Small intestine (tissue), 7 donors: ENCODE data around the gene QRFP. TPM values are rescaled to one million over a fixed set of nuclear protein-coding genes. Genes with fewer than 3 reads are reported as not detected.

Experiments
- DNase-seq, 2 donors: peaks; one replicate each; pipeline versions ENCODE4 v3.0.0 to v3.0.0-alpha.2; 2013
- FAIRE-seq: peaks from 2 replicates; lab custom pipeline; 2012; peaks lifted over from hg19 to GRCh38; lab: Jason Lieb, UNC
- H3K27ac ChIP-seq, 3 donors: one replicate each; pipeline ENCODE4 v1.5.1; 2013; ENCODE audit warnings: low read length in 2 of 3, mild to moderate bottlenecking in 2 of 3, control low read depth in 1 of 3, inconsistent platforms in 1 of 3, low read depth in 1 of 3, moderate library complexity in 1 of 3
- H3K27me3 ChIP-seq, 3 donors: one replicate each; pipeline ENCODE4 v1.6.1; 2013; ENCODE audit warnings: low read length in 3 of 3, inconsistent platforms in 1 of 3; ENCODE audit not compliant: control insufficient read depth in 3 of 3, insufficient read depth in 3 of 3
- H3K36me3 ChIP-seq, 3 donors: one replicate each; pipeline ENCODE4 v1.6.1; 2013; ENCODE audit warnings: low read length in 3 of 3, inconsistent platforms in 1 of 3, low read depth in 1 of 3, mild to moderate bottlenecking in 1 of 3, moderate library complexity in 1 of 3; ENCODE audit not compliant: control insufficient read depth in 3 of 3, insufficient read depth in 2 of 3
- H3K4me1 ChIP-seq, 3 donors: one replicate each; pipeline ENCODE4 v1.6.1; 2013; ENCODE audit warnings: low read length in 2 of 3, inconsistent platforms in 1 of 3, low read depth in 1 of 3, mild to moderate bottlenecking in 1 of 3, moderate library complexity in 1 of 3; ENCODE audit not compliant: control insufficient read depth in 3 of 3, insufficient read depth in 2 of 3
- H3K4me3 ChIP-seq, 3 donors: one replicate each; pipeline ENCODE4 v1.5.1; 2013; ENCODE audit warnings: low read length in 3 of 3, control low read depth in 1 of 3, inconsistent platforms in 1 of 3, low read depth in 1 of 3, mild to moderate bottlenecking in 1 of 3, moderate library complexity in 1 of 3
- H3K9me3 ChIP-seq, 2 donors: one replicate each; pipeline ENCODE4 v1.6.1; 2013; ENCODE audit warnings: low read depth in 1 of 2, low read length in 1 of 2; ENCODE audit not compliant: control insufficient read depth in 2 of 2, insufficient read depth in 1 of 2
- WGBS, 3 donors: extraction: QIAGEN DNeasy Blood & Tissue Kit; methylation state at CpG; one replicate each; pipeline ENCODE4 v1.1.7; 2013; 5-methylcytosine and 5-hydroxymethylcytosine counted together
- polyA plus RNA-seq, 4 donors: library from polyadenylated mRNA; stranded (reverse) in 3 of 4; unstranded in 1 of 4; fragments of 200-250 nt in 3 of 4; fragments of 120-200 nt in 1 of 4; gene quantifications; one replicate each; pipeline versions ENCODE4 v1.2.1 to v1.2.3, GENCODE V29; 2013
- donor health status: healthy with polysubstance abuse.
- donor health status: control.
- donor health status: control.
- donor health status: Bipolar disorder and iron deficiency.
- donor health status: healthy.

Gene QRFP
- polyA plus RNA-seq, 4 donors = 0.12 to 0.37 TPM; not detected in 2

GRCh38 chr9:130846487-130847305 lies 49.9 kb downstream of the QRFP start:
- WGBS, 3 donors = 50 to 70% (median 70%) methylated on average over 12 of the region's 12 CpGs
- Histone ChIP-seq H3K4me1 (peaks cover 0 to 3% (median 2%) of the 10 kb centered on the region in 3 donors), H3K36me3 (peaks cover 0 to 18% (median 0%) of the 10 kb centered on the region in 3 donors), H3K9me3 (no peaks in the 10 kb centered on the region), H3K27ac (peak overlapping the region in 2 of 3 donors; percentile 83 to 94), H3K4me3 (no peak overlapping the region), H3K27me3 (no peaks in the 10 kb centered on the region)
- no peak for DNase-seq
- FAIRE-seq = no peak

- no peak overlapping the region for H3K4me3 ChIP-seq
- peaks cover 0 to 18% (median 0%) of the 10 kb centered on the region in 3 donors for H3K36me3 ChIP-seq
- H3K27ac ChIP-seq = peak overlapping the region in 2 of 3 donors; percentile 83 to 94
- H3K27me3 ChIP-seq = no peaks in the 10 kb centered on the region
- FAIRE-seq (no peak), DNase-seq (peak in 1 of 2 donors; percentile 27)
- WGBS, 3 donors = 52 to 73% (median 70%) methylated on average over 7 of the region's 7 CpGs
- no peaks in the 10 kb centered on the region for H3K9me3 ChIP-seq
- peaks cover 0 to 3% (median 2%) of the 10 kb centered on the region in 3 donors for H3K4me1 ChIP-seq
Measured at GRCh38 chr9:130845901-130846481, 50.6 kb downstream of the QRFP start.

GRCh38 chr9:130845254-130845653 lies 51.4 kb downstream of the QRFP start:
- DNase-seq (no peak), FAIRE-seq (no peak)
- Histone ChIP-seq H3K4me1 (peaks cover 0 to 3% (median 2%) of the 10 kb centered on the region in 3 donors), H3K36me3 (peaks cover 0 to 18% (median 0%) of the 10 kb centered on the region in 3 donors), H3K27ac (peak overlapping the region in 2 of 3 donors; percentile 65 to 83), H3K27me3 (no peaks in the 10 kb centered on the region), H3K4me3 (no peak overlapping the region), H3K9me3 (no peaks in the 10 kb centered on the region)
- 62 to 74% (median 71%) methylated on average over 10 of the region's 10 CpGs for WGBS, 3 donors

GRCh38 chr9:130844044-130844451 lies 52.6 kb downstream of the QRFP start:
- Histone ChIP-seq H3K36me3 (peaks cover 0 to 18% (median 0%) of the 10 kb centered on the region in 3 donors), H3K4me1 (peaks cover 0 to 3% (median 2%) of the 10 kb centered on the region in 3 donors), H3K27me3 (no peaks in the 10 kb centered on the region), H3K27ac (peak overlapping the region in 1 of 3 donors; percentile 64), H3K9me3 (no peaks in the 10 kb centered on the region), H3K4me3 (no peak overlapping the region)
- DNase-seq (no peak), FAIRE-seq (no peak)
- 78 to 80% (median 79%) methylated on average over 4 of the region's 4 CpGs for WGBS, 3 donors

GRCh38 chr9:130843049-130843908 lies 53.3 kb downstream of the QRFP start:
- Histone ChIP-seq H3K4me1 (peaks cover 0 to 3% (median 2%) of the 10 kb centered on the region in 3 donors), H3K36me3 (peaks cover 0 to 15% (median 0%) of the 10 kb centered on the region in 3 donors), H3K27me3 (no peaks in the 10 kb centered on the region), H3K9me3 (no peaks in the 10 kb centered on the region), H3K4me3 (no peak overlapping the region), H3K27ac (no peak overlapping the region)
- no peak for FAIRE-seq
- no peak for DNase-seq
- WGBS, 3 donors = 75 to 80% (median 75%) methylated on average over 9 of the region's 9 CpGs

Other genes starting within 250 kb of the QRFP start
- gene PRDM12, start 232.2 kb downstream of the QRFP start, polyA plus RNA-seq = under 1 TPM in 3 of 4 donors, not detected in 1; 0.03 to 0.22 (median 0.09) TPM
- 10 to 100 TPM in 3 of 4 donors, 1 to 10 TPM in 1; 6.0 to 31.5 (median 14.9) TPM for gene EXOSC2, start 203.0 kb downstream of the QRFP start, polyA plus RNA-seq
- gene ABL1, start 61.6 kb downstream of the QRFP start, polyA plus RNA-seq = 10 to 100 TPM in 3 of 4 donors, 1 to 10 TPM in 1; 8.7 to 58.1 (median 28.1) TPM
- gene FIBCD1, start 42.4 kb upstream of the QRFP start, polyA plus RNA-seq = 1 to 10 TPM in 1 of 4 donors, under 1 TPM in 1, not detected in 2; 0.35 to 1.5 TPM
- gene LAMC3, start 112.4 kb upstream of the QRFP start, polyA plus RNA-seq = under 1 TPM in 2 of 4 donors, not detected in 2; 0.25 to 0.44 TPM
- gene AIF1L, start 199.7 kb upstream of the QRFP start, polyA plus RNA-seq = 1 to 10 TPM in 3 of 4 donors, under 1 TPM in 1; 0.45 to 9.3 (median 4.4) TPM
- 10 to 100 TPM; 16.7 to 49.7 (median 37.3) TPM for gene NUP214, start 228.8 kb upstream of the QRFP start, polyA plus RNA-seq